Measurements from ENCODE around the gene GLRA1.

Gene GLRA1

DNA sequence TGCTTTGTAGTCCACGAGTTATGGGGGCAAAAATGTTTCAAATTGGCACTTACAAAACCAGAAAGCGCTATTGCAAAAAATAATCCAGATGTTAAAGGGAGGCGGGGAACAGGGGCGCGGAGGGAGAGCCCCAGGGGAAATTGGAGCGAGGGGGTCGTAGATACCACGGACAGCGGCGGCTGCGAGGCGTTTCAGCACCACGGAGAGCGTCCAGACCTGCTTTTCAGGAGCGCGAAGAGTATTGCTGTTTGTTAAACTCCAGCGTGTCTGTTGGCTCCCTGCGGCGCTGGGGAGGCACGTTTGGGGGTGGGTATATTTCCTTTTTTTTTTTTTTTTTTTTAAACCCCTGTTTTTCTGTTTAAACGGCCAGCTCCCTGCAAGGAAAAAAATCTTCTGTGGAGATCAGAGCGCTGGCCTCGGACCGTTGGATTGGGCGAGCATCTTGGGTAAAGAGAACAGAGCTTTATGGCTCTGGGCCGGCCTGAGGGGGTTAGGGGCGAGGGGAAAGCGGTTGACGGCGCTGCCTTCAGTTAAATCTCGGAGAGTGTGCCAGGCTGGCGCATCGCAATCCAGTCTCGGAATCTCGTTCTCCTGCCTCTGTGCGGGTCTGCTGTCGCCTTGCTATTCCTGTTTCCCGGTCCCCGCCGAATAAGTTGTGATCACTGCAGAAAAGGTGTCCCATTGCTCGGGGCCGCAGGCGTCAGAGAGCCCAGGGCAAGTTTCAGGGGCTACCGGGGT lies at the start of gene GLRA1:
TSS of gene GLRA1 (minus strand) at position 288 of the 738 bp plus-strand sequence. CDS start 302 bp downstream, outside the sequence.
- DNase-seq, result peak; percentile 29

DNA sequence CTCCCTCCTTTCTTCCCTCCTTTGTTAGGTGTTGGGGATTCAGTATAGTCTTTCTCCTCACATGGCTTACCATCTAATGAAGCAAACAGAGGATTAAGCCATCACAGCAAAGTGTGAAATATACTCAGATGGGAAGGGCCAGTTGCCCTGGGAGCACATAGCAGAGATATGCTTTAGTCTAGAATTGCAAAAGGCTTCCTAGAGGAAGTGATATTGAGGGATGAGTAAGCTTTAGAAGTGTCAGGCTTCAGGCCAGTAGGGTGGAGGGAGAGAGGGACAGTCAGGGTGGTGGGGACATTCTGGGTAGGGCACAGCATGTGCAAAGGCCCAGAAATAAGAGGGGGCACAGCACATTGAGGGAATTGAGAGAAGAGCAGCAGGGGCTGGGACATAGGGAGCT lies 46.2 kb upstream of the GLRA1 start:
- no peak for DNase-seq

DNA sequence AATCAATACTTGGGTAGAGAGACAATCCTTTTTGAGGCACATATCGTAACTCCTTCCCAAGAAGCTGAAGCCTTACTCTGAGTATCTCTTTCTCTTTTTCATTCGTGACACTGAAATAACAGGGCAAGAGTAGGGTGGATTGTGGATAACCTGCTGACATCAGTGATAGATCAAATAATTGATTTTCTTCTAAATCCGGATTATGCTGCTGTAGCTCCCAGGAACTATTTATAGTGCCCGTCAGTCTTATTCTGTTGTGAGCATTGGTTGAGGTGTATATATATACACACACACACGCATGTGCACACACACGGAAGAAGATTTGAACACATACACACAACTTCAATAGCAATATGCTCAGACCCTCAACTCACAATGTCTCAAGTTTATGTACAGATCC lies 43.2 kb upstream of the GLRA1 start:
- no peak for DNase-seq

- no peak for DNase-seq
Observed at GRCh38 chr5:151966046-151966445, 41.4 kb upstream of the GLRA1 start.

- DNase-seq, result no peak
Observed at GRCh38 chr5:151964471-151964870, 39.8 kb upstream of the GLRA1 start.

DNA sequence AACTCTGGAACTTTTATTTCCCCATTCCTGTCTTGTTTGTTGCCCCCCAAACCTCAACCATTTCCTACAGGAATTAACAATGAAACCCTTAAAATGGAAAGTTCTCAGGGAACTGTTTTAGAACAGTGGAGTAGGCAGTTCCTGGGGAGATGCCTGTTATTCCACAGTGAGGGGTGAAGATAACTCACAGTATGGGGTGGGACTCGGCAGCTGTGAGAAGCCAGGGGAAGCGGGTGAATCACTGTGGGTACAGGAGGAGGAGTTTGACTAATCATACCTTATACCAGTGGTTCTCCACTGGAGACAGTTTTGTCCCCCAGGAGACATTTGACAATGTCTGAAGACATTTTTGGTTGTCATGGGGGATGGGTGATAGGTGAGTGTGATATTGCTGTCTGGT lies 36.9 kb upstream of the GLRA1 start:
- DNase-seq, result no peak

- no peak for DNase-seq
Observed at GRCh38 chr5:151958111-151958510, 33.5 kb upstream of the GLRA1 start.

DNA sequence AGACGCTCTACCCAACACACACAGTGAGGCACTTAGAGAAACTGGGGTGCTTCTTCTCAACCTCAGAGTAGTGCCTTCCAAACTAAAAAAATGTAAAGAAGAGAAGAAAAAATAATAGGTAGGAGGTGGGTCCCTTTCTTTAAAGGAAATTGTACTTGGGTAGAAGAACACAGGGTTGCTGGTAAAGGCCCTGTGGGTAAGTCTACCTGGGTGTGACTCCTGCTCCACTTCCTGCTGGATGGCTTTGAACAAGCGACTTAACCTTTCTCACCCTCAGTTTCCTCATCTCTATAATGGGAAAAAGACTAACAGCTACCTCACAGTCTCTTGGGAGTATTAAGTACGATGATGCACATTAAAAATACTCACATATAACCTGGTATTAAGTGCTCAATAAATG lies 32.1 kb upstream of the GLRA1 start:
- no peak for DNase-seq

- no peak for DNase-seq
Observed at GRCh38 chr5:151954255-151954654, 29.6 kb upstream of the GLRA1 start.

GRCh38 chr5:151953833-151954232 lies 29.2 kb upstream of the GLRA1 start:
- DNase-seq, result no peak

- DNase-seq, result no peak
Observed at GRCh38 chr5:151952238-151952637, 27.6 kb upstream of the GLRA1 start.

DNA sequence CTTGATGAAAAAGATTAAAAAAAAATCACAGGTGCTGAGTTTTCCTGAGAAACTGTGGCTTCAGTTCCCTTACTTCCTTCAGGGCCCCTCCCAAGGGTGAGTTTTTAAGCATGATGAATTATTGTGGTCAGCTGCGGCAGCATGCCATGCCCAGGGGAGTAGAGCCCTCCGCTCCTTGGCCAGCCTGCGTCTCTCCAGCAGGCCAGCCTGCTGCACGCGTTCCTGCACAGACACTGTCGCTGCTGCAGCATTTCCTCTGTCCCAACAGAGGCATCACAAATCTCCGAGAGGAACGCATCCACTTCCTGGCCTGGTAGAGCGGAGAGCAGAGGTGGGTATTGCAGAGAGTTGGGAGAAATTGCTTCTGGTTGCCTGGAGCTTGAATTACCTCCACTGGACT lies 26.1 kb upstream of the GLRA1 start:
- no peak for DNase-seq

- no peak for DNase-seq
Observed at GRCh38 chr5:151949701-151950308, 25.2 kb upstream of the GLRA1 start.

GRCh38 chr5:151949113-151949512 lies 24.5 kb upstream of the GLRA1 start:
- DNase-seq, result no peak

GRCh38 chr5:151947931-151948608 lies 23.4 kb upstream of the GLRA1 start:
- no peak for DNase-seq

- no peak for DNase-seq
Observed at GRCh38 chr5:151937851-151938250, 13.2 kb upstream of the GLRA1 start.

DNA sequence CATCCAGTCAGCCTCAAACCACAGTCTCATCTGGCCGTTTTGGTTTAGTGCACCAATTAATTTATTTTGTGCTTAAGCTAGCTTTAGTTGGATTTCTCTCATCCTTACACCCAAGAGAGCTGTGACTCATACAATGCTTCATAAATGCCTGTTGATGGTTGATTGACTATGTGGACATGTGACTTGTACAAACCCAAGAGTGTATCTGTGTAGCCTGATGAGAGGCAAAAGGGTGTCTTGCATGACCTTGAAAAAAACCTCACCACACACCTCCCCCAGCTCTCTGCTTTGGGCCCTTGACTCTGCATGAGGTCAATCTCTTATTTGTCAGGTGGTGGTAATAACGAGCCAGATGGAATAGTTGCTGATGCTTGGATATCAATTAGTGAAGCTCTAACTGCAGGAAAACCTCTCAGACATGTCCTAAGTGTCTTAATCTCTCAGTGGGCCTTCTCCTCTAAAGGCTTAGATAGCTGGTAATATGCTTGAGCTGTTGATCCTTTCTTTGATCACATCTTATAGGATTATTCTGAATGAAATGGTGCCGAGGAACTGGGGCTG lies 10.6 kb upstream of the GLRA1 start:
- no peak for DNase-seq

GRCh38 chr5:151931260-151931659 lies 6.6 kb upstream of the GLRA1 start:
- DNase-seq, result no peak

- no peak for DNase-seq
Observed at GRCh38 chr5:151926188-151926587, 1.5 kb upstream of the GLRA1 start.

GRCh38 chr5:151925340-151925739 lies 689 bp upstream of the GLRA1 start:
- no peak for DNase-seq

DNA sequence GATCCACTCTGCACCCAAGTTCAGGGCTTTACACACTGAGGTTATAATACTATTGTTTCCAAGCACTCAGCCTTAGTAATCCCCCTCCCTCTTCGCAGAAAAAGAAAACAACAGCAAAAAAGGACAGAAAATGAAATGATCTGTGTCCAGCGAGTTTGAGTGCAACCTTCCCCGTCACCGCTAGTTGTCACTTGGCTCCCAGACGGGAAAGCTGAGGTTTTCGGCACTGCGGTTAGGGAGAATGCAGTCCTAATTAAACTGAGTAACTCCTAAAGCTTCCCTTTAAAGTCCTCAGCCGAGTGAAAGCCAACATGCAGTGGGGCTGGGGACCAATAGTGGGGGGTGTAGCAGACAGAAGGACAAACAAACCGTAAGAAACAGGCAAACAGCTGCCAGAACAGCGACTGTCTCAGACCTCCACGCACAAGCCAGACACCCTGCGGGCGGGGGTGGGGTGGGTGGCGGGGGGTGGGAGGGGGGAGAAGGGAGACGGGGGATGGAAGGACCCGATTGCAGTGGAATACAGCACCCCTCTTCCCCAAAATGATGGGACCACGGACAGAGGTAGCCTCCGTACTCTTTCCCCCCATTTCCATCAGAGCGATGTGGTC lies 680 bp downstream of the GLRA1 start:
- DNase-seq, result no peak

DNA sequence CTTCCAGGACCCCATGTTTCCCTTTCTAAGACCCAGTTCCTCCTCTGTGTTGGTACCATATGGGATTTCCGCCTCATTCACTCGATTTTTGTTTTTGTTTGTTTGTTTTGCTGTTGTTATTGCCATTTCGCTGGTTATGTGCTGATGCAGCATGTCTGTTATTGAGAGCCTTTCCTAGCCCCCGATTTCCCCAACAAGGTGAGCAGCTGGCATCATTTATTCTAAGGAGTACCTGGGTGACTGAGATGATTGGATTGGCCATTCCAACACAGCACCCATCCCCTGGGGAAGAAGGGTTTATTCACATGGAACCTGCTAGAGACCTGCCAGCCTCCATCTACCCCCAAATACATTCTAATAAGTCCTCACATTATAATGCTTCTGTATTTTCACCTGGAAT lies 2.7 kb downstream of the GLRA1 start:
- no peak for DNase-seq

GRCh38 chr5:151917904-151918303 lies 6.7 kb downstream of the GLRA1 start:
- DNase-seq, result no peak
